HCT116 (cell line): ENCODE data around the gene VWA3B. TPM values are rescaled to one million over a fixed set of nuclear protein-coding genes. Genes with fewer than 3 reads are reported as not detected.

Experiments
- ATAC-seq: fragments of 200-7000 bp; cut with Tn5 transposase; 2 replicates; pipeline ENCODE4 v1.9.1; 2020; ENCODE audit warnings: mild to moderate bottlenecking, moderate library complexity
- BruUV-seq: library from RNA; stranded (reverse); fragments of 400-500 nt; replicated peaks from 2 replicates; lab custom pipeline; 2021; lab: Mats Ljungman, UMichigan
- CTCF ChIA-PET: fragments of 300-600 bp; sonication (Branson Sonifier 250); formaldehyde crosslinking; loops from one replicate; lab custom pipeline; 2021; ENCODE audit warnings: antibody characterized with exemption; lab: Charles Lee
- POLR2A ChIA-PET: fragments of 300-600, 350-600 bp; sonication (Branson Sonifier 250); formaldehyde crosslinking; loops from one replicate; lab custom pipeline; 2021; ENCODE audit warnings: antibody characterized with exemption; lab: Charles Lee
- RAD21 ChIA-PET, 2 experiments: fragments of 300-600 bp; sonication (Branson Sonifier 250); formaldehyde crosslinking; loops; one replicate each; lab custom pipeline; 2023; ENCODE audit warnings: low total read pairs in 2 of 2; ENCODE audit not compliant: uncharacterized antibody in 2 of 2, unreplicated experiment in 2 of 2, low non-redundant PET in 1 of 2; lab: Charles Lee
- DNase-seq: peaks from one replicate; pipeline ENCODE4 v3.0.0-alpha.2; 2010; ENCODE audit warnings: low read depth, low spot score
- H2AFZ ChIP-seq: fragments of 200-600 bp; shearing (Covaris generic), sonication (generic); 2 replicates; pipeline ENCODE4 v1.6.1; 2017; ENCODE audit warnings: low read depth, mixed run types, mixed read lengths, antibody characterized with exemption, low read length; ENCODE audit not compliant: poor library complexity, severe bottlenecking
- H3K27ac ChIP-seq: 2 replicates; pipeline ENCODE4 v1.5.1; 2012; ENCODE audit warnings: low read depth, low read length
- H3K27me3 ChIP-seq: fragments of 200-600 bp; sonication (generic); 2 replicates; pipeline ENCODE4 v1.6.1; 2016; ENCODE audit warnings: mixed run types, low read length, mixed read lengths; ENCODE audit not compliant: insufficient read depth
- H3K36me3 ChIP-seq, 2 experiments: fragments of 200-500 bp in 1 of 2; fragments of 200-600 bp in 1 of 2; sonication (Bioruptor generic) in 1 of 2; sonication (generic) in 1 of 2; 2 replicates each; pipeline versions ENCODE4 v1.5.1 to v1.6.1; 2014 to 2016; ENCODE audit warnings: low read length in 2 of 2, inconsistent platforms in 1 of 2, mixed read lengths in 1 of 2, mixed run types in 1 of 2; ENCODE audit not compliant: insufficient read depth in 2 of 2, control insufficient read depth in 1 of 2
- H3K4me1 ChIP-seq, 2 experiments: fragments of 200-600 bp in 1 of 2; sonication (generic) in 1 of 2; 2 replicates each; pipeline versions ENCODE4 v1.5.1 to v1.6.1; 2012 to 2017; ENCODE audit warnings: low read length in 2 of 2, inconsistent platforms in 1 of 2, mild to moderate bottlenecking in 1 of 2, mixed read lengths in 1 of 2, mixed run types in 1 of 2, moderate library complexity in 1 of 2; ENCODE audit not compliant: insufficient read depth in 2 of 2, control insufficient read depth in 1 of 2
- H3K4me2 ChIP-seq: fragments of 200-600 bp; sonication (generic); 2 replicates; pipeline ENCODE4 v1.6.1; 2017; ENCODE audit warnings: mixed run types, low read length, mixed read lengths
- H3K4me3 ChIP-seq, 2 experiments: fragments of 200-600 bp in 1 of 2; sonication (generic) in 1 of 2; replicated peaks in 1 of 2; 2 replicates each; pipeline ENCODE4 v1.5.1; 2011 to 2016; ENCODE audit warnings: low read length in 2 of 2, control low read depth in 1 of 2, low read depth in 1 of 2, mild to moderate bottlenecking in 1 of 2, mixed read lengths in 1 of 2, mixed run types in 1 of 2
- H3K79me2 ChIP-seq: fragments of 200-600 bp; sonication (generic); 2 replicates; pipeline ENCODE4 v1.6.1; 2017; ENCODE audit warnings: mild to moderate bottlenecking, mixed run types, low read length, moderate library complexity, mixed read lengths; ENCODE audit not compliant: insufficient read depth
- H3K9ac ChIP-seq: fragments of 200-600 bp; sonication (generic); 2 replicates; pipeline ENCODE4 v1.6.1; 2016; ENCODE audit warnings: low read length, mixed read lengths
- H3K9me2 ChIP-seq: fragments of 200-600 bp; sonication (generic), shearing (Covaris generic); 2 replicates; pipeline ENCODE4 v1.6.1; 2017; ENCODE audit warnings: mixed run types, mild to moderate bottlenecking, moderate library complexity; ENCODE audit not compliant: insufficient read depth
- H3K9me3 ChIP-seq, 2 experiments: fragments of 200-500 bp in 1 of 2; fragments of 200-600 bp in 1 of 2; sonication (Bioruptor generic) in 1 of 2; sonication (generic) in 1 of 2; 2 replicates each; pipeline ENCODE4 v1.6.1; 2014 to 2017; ENCODE audit warnings: low read length in 2 of 2, mixed read lengths in 2 of 2, inconsistent platforms in 1 of 2, low read depth in 1 of 2, mild to moderate bottlenecking in 1 of 2, mixed run types in 1 of 2, moderate library complexity in 1 of 2; ENCODE audit not compliant: control insufficient read depth in 1 of 2, insufficient read depth in 1 of 2
- H4K20me1 ChIP-seq: fragments of 200-600 bp; sonication (generic), shearing (Covaris generic); 2 replicates; pipeline ENCODE4 v1.6.1; 2017; ENCODE audit warnings: mixed run types, mild to moderate bottlenecking, moderate library complexity; ENCODE audit not compliant: insufficient read depth
- CBX3 ChIP-seq: IDR thresholded peaks from 2 replicates; pipeline ENCODE4 v1.6.1; 2012; ENCODE audit warnings: low read depth
- CEBPB ChIP-seq: IDR thresholded peaks from 2 replicates; pipeline ENCODE4 v1.6.1; 2012; ENCODE audit warnings: low read depth
- EZH2 ChIP-seq: fragments of 200-600 bp; sonication (generic); IDR thresholded peaks from 2 replicates; pipeline ENCODE4 v1.6.1; 2017; ENCODE audit warnings: antibody characterized with exemption, mixed run types
- RAD21 ChIP-seq: IDR thresholded peaks from 2 replicates; pipeline ENCODE4 v1.6.1; 2012; ENCODE audit warnings: low read depth, mild to moderate bottlenecking
- SRF ChIP-seq: IDR thresholded peaks from 2 replicates; pipeline ENCODE4 v1.6.1; 2012; ENCODE audit warnings: low read depth
- YY1 ChIP-seq: IDR thresholded peaks from 2 replicates; pipeline ENCODE4 v1.6.1; 2011; ENCODE audit warnings: low read length, low read depth, moderate library complexity, mild to moderate bottlenecking; ENCODE audit not compliant: insufficient replicate concordance; ENCODE audit errors: extremely low read depth
- intact Hi-C: fragments of 100-400 bp; cut with micrococcal nuclease; formaldehyde crosslinking; loops from 2 replicates; pipeline ENCODE4 v1.10.0; 2022
- total RNA-seq: library from RNA; stranded (reverse); gene quantifications from one replicate; pipeline ENCODE4 v1.2.1, GENCODE V29; 2021; ENCODE audit not compliant: unreplicated experiment
- TF ChIP-seq, protein P1 (sequence below), 3 experiments: fragments of 200-600 bp in 1 of 3; sonication (generic) in 1 of 3; IDR thresholded peaks in 2 of 3; conservative IDR thresholded peaks in 1 of 3; 2 replicates each; pipeline ENCODE4 v1.5.1; 2012 to 2017; ENCODE audit warnings: low read depth in 2 of 3, low read length in 2 of 3, antibody characterized with exemption in 1 of 3, borderline replicate concordance in 1 of 3, control low read depth in 1 of 3, mild to moderate bottlenecking in 1 of 3, mixed read lengths in 1 of 3, mixed run types in 1 of 3, moderate library complexity in 1 of 3; ENCODE audit not compliant: insufficient read depth in 1 of 3
- TF ChIP-seq, protein P2 (sequence below): IDR thresholded peaks from 2 replicates; pipeline ENCODE4 v1.6.1; 2012
- TF ChIP-seq, protein P3 (sequence below): IDR thresholded peaks from 2 replicates; pipeline ENCODE4 v1.6.1; 2012

Gene VWA3B
- total RNA-seq, 1 experiment from 2014 or later, result 0.47 TPM

DNA sequence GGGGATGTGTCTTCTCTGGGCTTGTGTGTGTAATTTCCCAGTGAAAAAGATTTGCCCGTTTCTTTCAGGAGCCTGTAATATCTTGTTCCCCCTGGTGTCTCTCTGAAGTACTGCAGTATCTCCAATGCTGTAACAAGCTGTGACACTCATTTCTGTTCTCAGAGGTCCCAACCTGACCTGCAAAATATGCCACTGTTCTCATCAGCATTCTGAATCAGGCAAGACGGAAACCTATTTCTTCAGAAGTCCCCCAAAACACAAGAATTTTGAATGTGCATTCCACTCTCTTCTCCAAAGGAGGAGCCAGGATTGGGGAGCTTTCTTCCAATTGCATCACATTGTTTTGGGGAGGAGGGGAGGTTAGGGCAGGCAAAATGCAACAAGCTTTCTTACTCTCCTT is 182.3 kb downstream of the VWA3B start:
- Histone ChIP-seq H3K9me2 (no peaks in the 10 kb centered on the region), H3K4me1 (no peaks in the 10 kb centered on the region), H3K79me2 (no peaks in the 10 kb centered on the region), H3K4me3 (no peak overlapping the region), H4K20me1 (no peaks in the 10 kb centered on the region), H3K36me3 (no peaks in the 10 kb centered on the region), H2AFZ (peak overlapping the region; percentile 39), H3K9ac (no peak overlapping the region), H3K4me2 (no peak overlapping the region), H3K9me3 (no peaks in the 10 kb centered on the region; a peak in 1 of 4 replicates), H3K27me3 (no peaks in the 10 kb centered on the region), H3K27ac (no peak overlapping the region)
- ATAC-seq, result peak; percentile 91
- intact Hi-C loops, result loop anchor here (1.0 to 10.0 kb wide), 4 partner anchors 274 to 559 kb away; partner anchors contain the start of gene TMEM131
- ChIA-PET CTCF (interaction anchor here (0.8 to 2.1 kb wide), 9 partner anchors 11 to 561 kb away, joined by 3 to 10 read pairs (median 5); no protein-coding TSS in a partner anchor), POLR2A (no interaction called here), RAD21 (interaction anchor here in 1 of 2 experiments (0.6 to 1.2 kb wide), 2 partner anchors 462 to 495 kb away, joined by 3 read pairs; no protein-coding TSS in a partner anchor)
- TF ChIP-seq, protein P1, sequence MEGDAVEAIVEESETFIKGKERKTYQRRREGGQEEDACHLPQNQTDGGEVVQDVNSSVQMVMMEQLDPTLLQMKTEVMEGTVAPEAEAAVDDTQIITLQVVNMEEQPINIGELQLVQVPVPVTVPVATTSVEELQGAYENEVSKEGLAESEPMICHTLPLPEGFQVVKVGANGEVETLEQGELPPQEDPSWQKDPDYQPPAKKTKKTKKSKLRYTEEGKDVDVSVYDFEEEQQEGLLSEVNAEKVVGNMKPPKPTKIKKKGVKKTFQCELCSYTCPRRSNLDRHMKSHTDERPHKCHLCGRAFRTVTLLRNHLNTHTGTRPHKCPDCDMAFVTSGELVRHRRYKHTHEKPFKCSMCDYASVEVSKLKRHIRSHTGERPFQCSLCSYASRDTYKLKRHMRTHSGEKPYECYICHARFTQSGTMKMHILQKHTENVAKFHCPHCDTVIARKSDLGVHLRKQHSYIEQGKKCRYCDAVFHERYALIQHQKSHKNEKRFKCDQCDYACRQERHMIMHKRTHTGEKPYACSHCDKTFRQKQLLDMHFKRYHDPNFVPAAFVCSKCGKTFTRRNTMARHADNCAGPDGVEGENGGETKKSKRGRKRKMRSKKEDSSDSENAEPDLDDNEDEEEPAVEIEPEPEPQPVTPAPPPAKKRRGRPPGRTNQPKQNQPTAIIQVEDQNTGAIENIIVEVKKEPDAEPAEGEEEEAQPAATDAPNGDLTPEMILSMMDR (IDR thresholded peaks at IDR 0.05 in 2 of 3, conservative IDR thresholded peaks at IDR 0.05 in 1 of 3; ENCODE audit: borderline replicate concordance in 1 of 3, insufficient read depth in 1 of 3, low read depth in 2 of 3, low read length in 2 of 3), result peak; percentile 71 to 76 (median 75)
- peak; percentile 77 for TF ChIP-seq RAD21
- TF ChIP-seq CEBPB, result peak; percentile 81
- TF ChIP-seq EZH2, result no peak
- TF ChIP-seq YY1, result no peak
- peak; percentile 64 for DNase-seq
- BruUV-seq, result no TSS peak

DNA sequence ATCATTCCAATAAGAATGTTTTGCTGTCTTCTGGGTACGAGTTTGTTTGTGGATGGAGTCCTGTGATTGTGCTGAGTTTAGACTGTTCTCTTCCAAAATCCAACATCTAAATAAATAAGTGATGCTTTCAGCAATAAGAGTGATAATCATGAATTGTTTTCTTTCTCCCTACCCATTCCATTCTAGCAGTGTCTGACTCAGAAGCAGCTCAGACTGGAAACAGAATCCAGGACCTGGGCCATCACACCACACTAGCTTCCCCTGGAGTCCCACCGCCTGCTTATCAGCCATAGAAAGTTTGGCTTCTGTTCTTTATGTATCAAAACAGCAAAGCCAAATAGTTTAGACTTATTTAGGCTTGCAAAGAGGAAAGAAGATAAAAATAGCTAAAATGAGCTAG is 182.9 kb downstream of the VWA3B start:
- RAD21 ChIA-PET, result interaction anchor here in 1 of 2 experiments (0.6 to 1.2 kb wide), 2 partner anchors 463 to 495 kb away, joined by 3 read pairs; no protein-coding TSS in a partner anchor
- Histone ChIP-seq H3K9me3 (no peaks in the 10 kb centered on the region), H3K4me1 (no peaks in the 10 kb centered on the region), H3K4me2 (no peak overlapping the region), H3K79me2 (no peaks in the 10 kb centered on the region), H3K4me3 (no peak overlapping the region), H3K27ac (no peak overlapping the region), H2AFZ (peak overlapping the region; percentile 39), H3K9me2 (no peaks in the 10 kb centered on the region), H3K9ac (no peak overlapping the region), H3K36me3 (no peaks in the 10 kb centered on the region), H4K20me1 (no peaks in the 10 kb centered on the region), H3K27me3 (no peaks in the 10 kb centered on the region)
- intact Hi-C loops, result loop anchor here (1.0 to 10.0 kb wide), 4 partner anchors 275 to 560 kb away; partner anchors contain the start of gene TMEM131
- DNase-seq (no peak), ATAC-seq (no peak)
- POLR2A ChIA-PET, result no interaction called here
- no TSS peak for BruUV-seq
- TF ChIP-seq, protein P2, sequence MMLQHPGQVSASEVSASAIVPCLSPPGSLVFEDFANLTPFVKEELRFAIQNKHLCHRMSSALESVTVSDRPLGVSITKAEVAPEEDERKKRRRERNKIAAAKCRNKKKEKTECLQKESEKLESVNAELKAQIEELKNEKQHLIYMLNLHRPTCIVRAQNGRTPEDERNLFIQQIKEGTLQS, result no peak
- TF ChIP-seq, protein P3, sequence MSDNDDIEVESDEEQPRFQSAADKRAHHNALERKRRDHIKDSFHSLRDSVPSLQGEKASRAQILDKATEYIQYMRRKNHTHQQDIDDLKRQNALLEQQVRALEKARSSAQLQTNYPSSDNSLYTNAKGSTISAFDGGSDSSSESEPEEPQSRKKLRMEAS, result no peak
- TF ChIP-seq CBX3, result no peak
- TF ChIP-seq SRF, result no peak
- CTCF ChIA-PET, result interaction anchor here (0.8 to 2.1 kb wide), 9 partner anchors 11 to 562 kb away, joined by 3 to 10 read pairs (median 5); no protein-coding TSS in a partner anchor
